Activated naive CD8-positive, alpha-beta T cell treated with anti-CD3 and anti-CD28 coated beads, Interleukin-2, amount 10 ng/mL, durations not matched to agents 7 days and 5 days (primary cell): ENCODE measurements around the gene KMT2D. TPM values are rescaled to one million over a fixed set of nuclear protein-coding genes. Genes with fewer than 3 reads are reported as not detected.

ENCODE experiments used
- ATAC-seq: fragments of 150-1000 bp; cut with Tn5 transposase; one replicate; pipeline ENCODE4 v1.10.0; 2021; ENCODE audit warnings: low read depth, moderate library complexity
- POLR2A ChIA-PET: fragments of 350-600 bp; sonication (Branson Sonifier 250); formaldehyde crosslinking; loops from one replicate; lab custom pipeline; 2021; ENCODE audit warnings: antibody characterized with exemption; lab: Charles Lee
- DNase-seq: peaks from one replicate; pipeline ENCODE4 v3.0.0; 2021
- H3K27ac Mint-ChIP-seq: one replicate; pipeline ENCODE4 v1.8.0; 2022; ENCODE audit warnings: mild to moderate bottlenecking, mixed read lengths
- H3K27me3 Mint-ChIP-seq: one replicate; pipeline ENCODE4 v1.8.0; 2022; ENCODE audit warnings: mild to moderate bottlenecking, moderate library complexity, mixed read lengths
- H3K36me3 Mint-ChIP-seq: one replicate; pipeline ENCODE4 v1.8.0; 2021; ENCODE audit warnings: mild to moderate bottlenecking, mixed read lengths
- H3K4me1 Mint-ChIP-seq: one replicate; pipeline ENCODE4 v1.8.0; 2021; ENCODE audit warnings: mixed read lengths
- H3K4me3 Mint-ChIP-seq: one replicate; pipeline ENCODE4 v1.8.0; 2022; ENCODE audit warnings: mild to moderate bottlenecking, moderate library complexity, mixed read lengths
- H3K9me3 Mint-ChIP-seq: one replicate; pipeline ENCODE4 v1.8.0; 2021; ENCODE audit warnings: mixed read lengths
- total RNA-seq, 2 experiments: library from RNA; stranded (reverse); gene quantifications; one replicate each; pipeline ENCODE4 v1.2.3, GENCODE V29; 2021

The KMT2D gene
- total RNA-seq, 2 experiments from 2014 or later, result 123 to 129 TPM

- POLR2A ChIA-PET, result interaction anchor here (0.6 to 3.8 kb wide), 6 partner anchors 11 to 265 kb away, joined by 3 to 24 read pairs (median 4); partner anchors contain the start of genes DHH, RHEBL1, TROAP and TUBA1B
- Mint-ChIP-seq H3K27me3 (no peaks in the 10 kb centered on the region), H3K36me3 (peaks cover 7% of the 10 kb centered on the region), H3K4me1 (peaks cover 48% of the 10 kb centered on the region), H3K4me3 (peak overlapping the region; percentile 95), H3K9me3 (no peaks in the 10 kb centered on the region), H3K27ac (peak overlapping the region; percentile 85)
- DNase-seq (no peak), ATAC-seq (no peak)
Observed at GRCh38 chr12:49058366-49059044, 2.1 kb downstream of the KMT2D start.

- peak overlapping the region; percentile 85 for H3K27ac Mint-ChIP-seq
- H3K4me3 Mint-ChIP-seq, result peak overlapping the region; percentile 95
- no peaks in the 10 kb centered on the region for H3K27me3 Mint-ChIP-seq
- H3K9me3 Mint-ChIP-seq, result no peaks in the 10 kb centered on the region
- ATAC-seq, result no peak
- DNase-seq, result no peak
- POLR2A ChIA-PET, result interaction anchor here (0.6 to 3.8 kb wide), 2 partner anchors 73 to 89 kb away, joined by 3 to 24 read pairs; partner anchors contain the start of gene TUBA1B
- peaks cover 10% of the 10 kb centered on the region for H3K36me3 Mint-ChIP-seq
- peaks cover 48% of the 10 kb centered on the region for H3K4me1 Mint-ChIP-seq
Observed at GRCh38 chr12:49057888-49058287, 2.7 kb downstream of the KMT2D start.

- POLR2A ChIA-PET, result interaction anchor here (0.5 to 1.5 kb wide), 2 partner anchors 27 to 67 kb away, joined by 3 to 5 read pairs; no protein-coding TSS in a partner anchor
- peaks cover 44% of the 10 kb centered on the region for H3K4me1 Mint-ChIP-seq
- no peaks in the 10 kb centered on the region for H3K9me3 Mint-ChIP-seq
- H3K27me3 Mint-ChIP-seq, result no peaks in the 10 kb centered on the region
- ATAC-seq (peak; percentile 69), DNase-seq (no peak)
- peaks cover 22% of the 10 kb centered on the region for H3K36me3 Mint-ChIP-seq
- H3K4me3 Mint-ChIP-seq, result peak overlapping the region; percentile 95
- peak overlapping the region; percentile 22 for H3K27ac Mint-ChIP-seq
Observed at GRCh38 chr12:49055978-49056754, 4.4 kb downstream of the KMT2D start.

- Mint-ChIP-seq H3K27me3 (no peaks in the 10 kb centered on the region), H3K4me3 (no peak overlapping the region), H3K27ac (no peak overlapping the region), H3K4me1 (peaks cover 43% of the 10 kb centered on the region), H3K9me3 (no peaks in the 10 kb centered on the region), H3K36me3 (peaks cover 27% of the 10 kb centered on the region)
- POLR2A ChIA-PET, result interaction anchor here (1.5 kb wide), 1 partner anchor 25 kb away, joined by 3 read pairs; no protein-coding TSS in a partner anchor
- DNase-seq (no peak), ATAC-seq (no peak)
Observed at GRCh38 chr12:49055092-49055491, 5.5 kb downstream of the KMT2D start.

- POLR2A ChIA-PET, result no interaction called here
- Mint-ChIP-seq H3K4me3 (no peak overlapping the region), H3K27ac (no peak overlapping the region), H3K36me3 (peaks cover 27% of the 10 kb centered on the region), H3K4me1 (peaks cover 43% of the 10 kb centered on the region), H3K27me3 (no peaks in the 10 kb centered on the region), H3K9me3 (no peaks in the 10 kb centered on the region)
- ATAC-seq, result no peak
- DNase-seq, result no peak
Observed at GRCh38 chr12:49054524-49054923, 6.1 kb downstream of the KMT2D start.

- POLR2A ChIA-PET, result no interaction called here
- H3K4me1 Mint-ChIP-seq, result peaks cover 42% of the 10 kb centered on the region
- no peaks in the 10 kb centered on the region for H3K27me3 Mint-ChIP-seq
- peaks cover 25% of the 10 kb centered on the region for H3K36me3 Mint-ChIP-seq
- H3K27ac Mint-ChIP-seq, result no peak overlapping the region
- no peak overlapping the region for H3K4me3 Mint-ChIP-seq
- DNase-seq (no peak), ATAC-seq (no peak)
- no peaks in the 10 kb centered on the region for H3K9me3 Mint-ChIP-seq
Observed at GRCh38 chr12:49054096-49054495, 6.5 kb downstream of the KMT2D start.

GRCh38 chr12:49052451-49053208 is 8.0 kb downstream of the KMT2D start:
- Mint-ChIP-seq H3K36me3 (peaks cover 38% of the 10 kb centered on the region), H3K4me3 (no peak overlapping the region), H3K27me3 (no peaks in the 10 kb centered on the region), H3K4me1 (peaks cover 30% of the 10 kb centered on the region), H3K9me3 (no peaks in the 10 kb centered on the region), H3K27ac (no peak overlapping the region)
- DNase-seq (no peak), ATAC-seq (no peak)
- POLR2A ChIA-PET, result no interaction called here

- peaks cover 41% of the 10 kb centered on the region for H3K36me3 Mint-ChIP-seq
- peak overlapping the region; percentile 22 for H3K27ac Mint-ChIP-seq
- H3K27me3 Mint-ChIP-seq, result no peaks in the 10 kb centered on the region
- H3K9me3 Mint-ChIP-seq, result no peaks in the 10 kb centered on the region
- DNase-seq (no peak), ATAC-seq (no peak)
- no peak overlapping the region for H3K4me3 Mint-ChIP-seq
- peaks cover 23% of the 10 kb centered on the region for H3K4me1 Mint-ChIP-seq
- POLR2A ChIA-PET, result no interaction called here
Observed at GRCh38 chr12:49051777-49052438, 8.7 kb downstream of the KMT2D start.

- Mint-ChIP-seq H3K27ac (no peak overlapping the region), H3K4me1 (peaks cover 18% of the 10 kb centered on the region), H3K36me3 (peaks cover 42% of the 10 kb centered on the region), H3K27me3 (no peaks in the 10 kb centered on the region), H3K9me3 (no peaks in the 10 kb centered on the region), H3K4me3 (no peak overlapping the region)
- no peak for ATAC-seq
- POLR2A ChIA-PET, result no interaction called here
- DNase-seq, result no peak
Observed at GRCh38 chr12:49051373-49051764, 9.2 kb downstream of the KMT2D start.

- DNase-seq (no peak), ATAC-seq (no peak)
- no peaks in the 10 kb centered on the region for H3K9me3 Mint-ChIP-seq
- H3K4me3 Mint-ChIP-seq, result no peak overlapping the region
- H3K27ac Mint-ChIP-seq, result no peak overlapping the region
- POLR2A ChIA-PET, result no interaction called here
- peaks cover 11% of the 10 kb centered on the region for H3K4me1 Mint-ChIP-seq
- peaks cover 42% of the 10 kb centered on the region for H3K36me3 Mint-ChIP-seq
- H3K27me3 Mint-ChIP-seq, result no peaks in the 10 kb centered on the region
Observed at GRCh38 chr12:49050507-49051372, 9.9 kb downstream of the KMT2D start.

- Mint-ChIP-seq H3K4me3 (no peak overlapping the region), H3K36me3 (peaks cover 40% of the 10 kb centered on the region), H3K4me1 (peaks cover 2% of the 10 kb centered on the region), H3K9me3 (no peaks in the 10 kb centered on the region), H3K27me3 (no peaks in the 10 kb centered on the region), H3K27ac (no peak overlapping the region)
- DNase-seq, result no peak
- no peak for ATAC-seq
- POLR2A ChIA-PET, result no interaction called here
Observed at GRCh38 chr12:49049566-49050224, 10.9 kb downstream of the KMT2D start.

GRCh38 chr12:49048953-49049352 is 11.6 kb downstream of the KMT2D start:
- Mint-ChIP-seq H3K36me3 (peaks cover 40% of the 10 kb centered on the region), H3K9me3 (no peaks in the 10 kb centered on the region), H3K27me3 (no peaks in the 10 kb centered on the region), H3K27ac (no peak overlapping the region), H3K4me1 (peaks cover 3% of the 10 kb centered on the region), H3K4me3 (no peak overlapping the region)
- ATAC-seq (no peak), DNase-seq (no peak)
- POLR2A ChIA-PET, result interaction anchor here (1.1 kb wide), 1 partner anchor 197 kb away, joined by 3 read pairs; the partner anchor contains the start of gene DDX23
